Neural cell (in vitro differentiated cells): Measurements from ENCODE around the gene ILF3. TPM values are rescaled to one million over a fixed set of nuclear protein-coding genes. Genes with fewer than 3 reads are reported as not detected.

Source experiments
- H2AFZ ChIP-seq: fragments of 200-600, 300-800 bp; sonication (generic), shearing (Covaris generic); 2 replicates; pipeline ENCODE4 v1.6.0; 2014; ENCODE audit warnings: low read depth, mild to moderate bottlenecking, antibody characterized with exemption, low read length, moderate library complexity
- H3F3A ChIP-seq: fragments of 200-600 bp; shearing (Covaris generic); 2 replicates; pipeline ENCODE4 v1.6.1; 2016; ENCODE audit warnings: mild to moderate bottlenecking, moderate library complexity, mixed read lengths, antibody characterized with exemption, low read length; ENCODE audit not compliant: insufficient read depth, poor library complexity, severe bottlenecking
- H3K27ac ChIP-seq: fragments of 200-600, 300-800 bp; sonication (generic), shearing (Covaris generic); 2 replicates; pipeline ENCODE4 v1.5.1; 2014; ENCODE audit warnings: mild to moderate bottlenecking, low read length, moderate library complexity
- H3K27me3 ChIP-seq: fragments of 300-800, 200-600 bp; sonication (generic), shearing (Covaris generic); 2 replicates; pipeline ENCODE4 v1.6.0; 2014; ENCODE audit warnings: mild to moderate bottlenecking, low read depth, low read length, moderate library complexity; ENCODE audit not compliant: insufficient read depth
- H3K36me3 ChIP-seq: fragments of 300-800, 200-600 bp; sonication (generic), shearing (Covaris generic); 2 replicates; pipeline ENCODE4 v1.5.1; 2014; ENCODE audit warnings: mild to moderate bottlenecking, antibody characterized with exemption, low read length, moderate library complexity; ENCODE audit not compliant: insufficient read depth
- H3K4me2 ChIP-seq: fragments of 300-800, 200-600 bp; sonication (generic), shearing (Covaris generic); 2 replicates; pipeline ENCODE4 v1.6.0; 2014; ENCODE audit warnings: mild to moderate bottlenecking, low read length
- H3K4me3 ChIP-seq: fragments of 300-800, 200-600 bp; sonication (generic), shearing (Covaris generic); 2 replicates; pipeline ENCODE4 v1.5.1; 2014; ENCODE audit warnings: mild to moderate bottlenecking, low read length, moderate library complexity
- H3K79me2 ChIP-seq: fragments of 200-600 bp; shearing (Covaris generic); replicated peaks from 2 replicates; pipeline ENCODE4 v1.6.0; 2014; ENCODE audit warnings: mild to moderate bottlenecking, low read length, moderate library complexity; ENCODE audit not compliant: insufficient read depth
- H3K9ac ChIP-seq: fragments of 300-800, 200-600 bp; sonication (generic), shearing (Covaris generic); 2 replicates; pipeline ENCODE4 v1.6.1; 2016; ENCODE audit warnings: mild to moderate bottlenecking, low read length, mixed read lengths
- H3K9me2 ChIP-seq: fragments of 200-600 bp; shearing (Covaris generic); 2 replicates; pipeline ENCODE4 v1.6.1; 2016; ENCODE audit warnings: mild to moderate bottlenecking, low read length, mixed read lengths; ENCODE audit not compliant: insufficient read depth
- H3K9me3 ChIP-seq: fragments of 200-600, 300-800 bp; sonication (generic), shearing (Covaris generic); 2 replicates; pipeline ENCODE4 v1.6.1; 2016; ENCODE audit warnings: mild to moderate bottlenecking, mixed run types, low read length, moderate library complexity, mixed read lengths
- H4K20me1 ChIP-seq: fragments of 200-600 bp; shearing (Covaris generic); 2 replicates; pipeline ENCODE4 v1.6.1; 2016; ENCODE audit warnings: mild to moderate bottlenecking, mixed run types; ENCODE audit not compliant: insufficient read depth
- EP300 ChIP-seq: fragments of 450-650 bp; conservative IDR thresholded peaks from 2 replicates; pipeline ENCODE4 v1.6.1; 2014; ENCODE audit warnings: antibody characterized with exemption, mild to moderate bottlenecking, moderate library complexity; ENCODE audit not compliant: poor library complexity, severe bottlenecking
- EZH2 ChIP-seq: fragments of 200-600, 300-800 bp; shearing (Covaris generic), sonication (generic); IDR thresholded peaks from 2 replicates; pipeline ENCODE4 v1.6.1; 2014; ENCODE audit warnings: antibody characterized with exemption, low read length, borderline replicate concordance, mild to moderate bottlenecking; ENCODE audit not compliant: insufficient read depth, poor library complexity, severe bottlenecking
- MXI1 ChIP-seq: fragments of 450-650 bp; conservative IDR thresholded peaks from 2 replicates; pipeline ENCODE4 v1.6.1; 2014; ENCODE audit warnings: antibody characterized with exemption, mild to moderate bottlenecking; ENCODE audit not compliant: poor library complexity, severe bottlenecking
- POLR2AphosphoS5 ChIP-seq: IDR thresholded peaks from 2 replicates; pipeline ENCODE4 v1.6.1; 2012
- RAD21 ChIP-seq: fragments of 450-650 bp; conservative IDR thresholded peaks from 2 replicates; pipeline ENCODE4 v1.6.1; 2014; ENCODE audit warnings: antibody characterized with exemption, mild to moderate bottlenecking, moderate library complexity
- SMC3 ChIP-seq: fragments of 450-650 bp; conservative IDR thresholded peaks from 2 replicates; pipeline ENCODE4 v1.6.1; 2014; ENCODE audit warnings: antibody characterized with exemption, mild to moderate bottlenecking, moderate library complexity; ENCODE audit not compliant: poor library complexity
- TAF1 ChIP-seq: IDR thresholded peaks from 2 replicates; pipeline ENCODE4 v1.6.1; 2012; ENCODE audit warnings: low read depth
- polyA plus RNA-seq: library from polyadenylated mRNA; depleted of rRNA; stranded (reverse); fragments of >200 nt; gene quantifications from 2 replicates; pipeline ENCODE4 v1.2.3, GENCODE V29; 2014
- TF ChIP-seq, protein P1 (sequence below): IDR thresholded peaks from 2 replicates; pipeline ENCODE4 v1.6.1; 2012; ENCODE audit warnings: borderline replicate concordance
- TF ChIP-seq, protein P2 (sequence below): fragments of 450-650 bp; IDR thresholded peaks from 2 replicates; pipeline ENCODE4 v1.5.1; 2014; ENCODE audit warnings: antibody characterized with exemption, mild to moderate bottlenecking, moderate library complexity; ENCODE audit not compliant: poor library complexity, severe bottlenecking

ILF3 gene
- polyA plus RNA-seq, 1 donor from 2014 or later: 464 TPM

DNA sequence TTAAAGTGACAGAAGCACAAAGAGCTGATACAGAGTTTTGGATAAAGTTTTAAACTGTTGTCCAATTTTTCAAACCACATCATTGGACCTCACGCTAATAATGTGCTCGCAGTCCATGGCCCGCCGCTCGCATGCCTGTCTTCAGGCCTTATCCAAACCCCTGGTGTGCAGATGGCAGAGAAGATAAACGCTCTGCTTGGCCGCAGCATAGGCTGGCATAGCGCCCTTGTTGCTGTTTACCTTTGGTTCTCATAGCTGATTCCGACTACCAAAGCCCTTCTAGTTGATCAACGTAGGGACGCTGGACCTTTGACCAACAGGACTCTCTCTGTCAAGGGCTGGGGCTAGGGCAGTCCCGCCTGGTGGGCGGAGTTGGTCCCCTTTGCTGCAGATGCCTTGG is 23.6 kb downstream of the ILF3 start:
- Histone ChIP-seq H3K27ac (no peak overlapping the region), H2AFZ (no peak overlapping the region), H3F3A (no peaks in the 10 kb centered on the region), H3K36me3 (no peaks in the 10 kb centered on the region), H3K4me2 (no peak overlapping the region), H4K20me1 (peaks cover 19% of the 10 kb centered on the region), H3K4me3 (no peak overlapping the region), H3K9ac (no peak overlapping the region), H3K27me3 (no peaks in the 10 kb centered on the region), H3K79me2 (peaks cover 33% of the 10 kb centered on the region), H3K9me3 (no peaks in the 10 kb centered on the region), H3K9me2 (no peaks in the 10 kb centered on the region)
- TF ChIP-seq SMC3: no peak
- TF ChIP-seq EZH2: no peak
- no peak for TF ChIP-seq POLR2AphosphoS5
- TF ChIP-seq, protein P1, sequence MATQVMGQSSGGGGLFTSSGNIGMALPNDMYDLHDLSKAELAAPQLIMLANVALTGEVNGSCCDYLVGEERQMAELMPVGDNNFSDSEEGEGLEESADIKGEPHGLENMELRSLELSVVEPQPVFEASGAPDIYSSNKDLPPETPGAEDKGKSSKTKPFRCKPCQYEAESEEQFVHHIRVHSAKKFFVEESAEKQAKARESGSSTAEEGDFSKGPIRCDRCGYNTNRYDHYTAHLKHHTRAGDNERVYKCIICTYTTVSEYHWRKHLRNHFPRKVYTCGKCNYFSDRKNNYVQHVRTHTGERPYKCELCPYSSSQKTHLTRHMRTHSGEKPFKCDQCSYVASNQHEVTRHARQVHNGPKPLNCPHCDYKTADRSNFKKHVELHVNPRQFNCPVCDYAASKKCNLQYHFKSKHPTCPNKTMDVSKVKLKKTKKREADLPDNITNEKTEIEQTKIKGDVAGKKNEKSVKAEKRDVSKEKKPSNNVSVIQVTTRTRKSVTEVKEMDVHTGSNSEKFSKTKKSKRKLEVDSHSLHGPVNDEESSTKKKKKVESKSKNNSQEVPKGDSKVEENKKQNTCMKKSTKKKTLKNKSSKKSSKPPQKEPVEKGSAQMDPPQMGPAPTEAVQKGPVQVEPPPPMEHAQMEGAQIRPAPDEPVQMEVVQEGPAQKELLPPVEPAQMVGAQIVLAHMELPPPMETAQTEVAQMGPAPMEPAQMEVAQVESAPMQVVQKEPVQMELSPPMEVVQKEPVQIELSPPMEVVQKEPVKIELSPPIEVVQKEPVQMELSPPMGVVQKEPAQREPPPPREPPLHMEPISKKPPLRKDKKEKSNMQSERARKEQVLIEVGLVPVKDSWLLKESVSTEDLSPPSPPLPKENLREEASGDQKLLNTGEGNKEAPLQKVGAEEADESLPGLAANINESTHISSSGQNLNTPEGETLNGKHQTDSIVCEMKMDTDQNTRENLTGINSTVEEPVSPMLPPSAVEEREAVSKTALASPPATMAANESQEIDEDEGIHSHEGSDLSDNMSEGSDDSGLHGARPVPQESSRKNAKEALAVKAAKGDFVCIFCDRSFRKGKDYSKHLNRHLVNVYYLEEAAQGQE: no peak
- TF ChIP-seq MXI1: no peak
- no peak for TF ChIP-seq RAD21
- TF ChIP-seq, protein P2, sequence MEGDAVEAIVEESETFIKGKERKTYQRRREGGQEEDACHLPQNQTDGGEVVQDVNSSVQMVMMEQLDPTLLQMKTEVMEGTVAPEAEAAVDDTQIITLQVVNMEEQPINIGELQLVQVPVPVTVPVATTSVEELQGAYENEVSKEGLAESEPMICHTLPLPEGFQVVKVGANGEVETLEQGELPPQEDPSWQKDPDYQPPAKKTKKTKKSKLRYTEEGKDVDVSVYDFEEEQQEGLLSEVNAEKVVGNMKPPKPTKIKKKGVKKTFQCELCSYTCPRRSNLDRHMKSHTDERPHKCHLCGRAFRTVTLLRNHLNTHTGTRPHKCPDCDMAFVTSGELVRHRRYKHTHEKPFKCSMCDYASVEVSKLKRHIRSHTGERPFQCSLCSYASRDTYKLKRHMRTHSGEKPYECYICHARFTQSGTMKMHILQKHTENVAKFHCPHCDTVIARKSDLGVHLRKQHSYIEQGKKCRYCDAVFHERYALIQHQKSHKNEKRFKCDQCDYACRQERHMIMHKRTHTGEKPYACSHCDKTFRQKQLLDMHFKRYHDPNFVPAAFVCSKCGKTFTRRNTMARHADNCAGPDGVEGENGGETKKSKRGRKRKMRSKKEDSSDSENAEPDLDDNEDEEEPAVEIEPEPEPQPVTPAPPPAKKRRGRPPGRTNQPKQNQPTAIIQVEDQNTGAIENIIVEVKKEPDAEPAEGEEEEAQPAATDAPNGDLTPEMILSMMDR: no peak
- TF ChIP-seq EP300: no peak
- no peak for TF ChIP-seq TAF1

DNA sequence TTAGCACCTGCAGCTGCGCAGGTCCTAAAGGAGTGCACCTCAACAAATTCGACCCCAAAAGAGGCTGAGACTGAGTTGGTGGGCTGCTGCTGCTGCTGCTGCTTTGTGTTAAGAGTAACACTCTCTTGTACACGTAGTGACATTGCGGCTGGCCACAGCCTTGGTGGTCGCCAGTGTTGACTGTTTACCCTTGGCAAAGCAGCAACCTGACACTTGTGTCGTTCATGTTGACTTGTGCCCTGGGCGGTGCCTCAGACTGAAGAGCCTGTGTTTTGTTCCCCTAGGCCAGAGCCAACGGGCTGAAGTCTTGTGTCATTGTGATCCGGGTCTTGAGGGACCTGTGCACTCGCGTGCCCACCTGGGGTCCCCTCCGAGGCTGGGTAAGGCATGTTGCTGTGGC is 24.7 kb downstream of the ILF3 start:
- TF ChIP-seq, protein P1: no peak
- Histone ChIP-seq H3K9me3 (no peaks in the 10 kb centered on the region), H3K4me2 (no peak overlapping the region), H4K20me1 (peaks cover 21% of the 10 kb centered on the region), H2AFZ (no peak overlapping the region), H3K79me2 (peaks cover 27% of the 10 kb centered on the region), H3K9ac (no peak overlapping the region), H3K27me3 (no peaks in the 10 kb centered on the region), H3K27ac (no peak overlapping the region), H3F3A (no peaks in the 10 kb centered on the region), H3K4me3 (no peak overlapping the region), H3K9me2 (no peaks in the 10 kb centered on the region), H3K36me3 (no peaks in the 10 kb centered on the region)
